Activated CD4-positive, alpha-beta T cell treated with anti-CD3 and anti-CD28 coated beads for 24 hours (primary cell): ENCODE results near the gene TANGO6.

Experiments
- DNase-seq, 2 donors: peaks; one replicate each; pipeline ENCODE4 v3.0.0-alpha.2; 2020; ENCODE audit warnings: low read depth in 2 of 2

The TANGO6 gene

DNA sequence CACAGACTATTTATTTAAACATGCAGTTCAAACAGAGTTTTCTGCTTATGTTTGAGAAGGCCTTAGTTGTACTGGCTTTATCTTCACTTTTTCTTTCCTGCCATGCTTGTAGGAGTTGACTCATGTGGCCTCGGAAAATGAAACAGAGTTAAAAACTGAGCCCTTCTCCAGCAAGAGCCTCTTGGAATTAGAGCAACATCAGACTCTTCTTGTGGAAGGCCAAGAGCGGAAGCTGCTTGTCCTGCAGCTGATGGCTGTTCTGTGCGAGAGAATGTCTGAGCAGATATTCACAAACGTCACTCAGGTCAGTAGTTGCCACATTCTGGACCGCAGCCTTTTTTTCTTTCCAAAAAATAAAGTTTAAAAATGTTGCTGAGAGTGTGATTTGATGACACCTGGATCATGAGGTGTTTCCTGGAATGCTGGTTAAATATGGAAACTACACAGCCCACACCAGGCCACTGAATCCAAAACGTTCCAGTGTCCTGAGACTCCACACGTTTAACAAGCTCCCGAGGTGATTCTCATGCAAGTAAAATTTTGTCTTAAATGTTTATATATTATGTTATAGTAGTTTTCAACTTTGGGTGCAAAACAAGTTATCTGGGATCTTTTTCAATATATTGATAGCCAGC, 65.9 kb downstream of the TANGO6 start:
- DNase-seq = no peak

DNA sequence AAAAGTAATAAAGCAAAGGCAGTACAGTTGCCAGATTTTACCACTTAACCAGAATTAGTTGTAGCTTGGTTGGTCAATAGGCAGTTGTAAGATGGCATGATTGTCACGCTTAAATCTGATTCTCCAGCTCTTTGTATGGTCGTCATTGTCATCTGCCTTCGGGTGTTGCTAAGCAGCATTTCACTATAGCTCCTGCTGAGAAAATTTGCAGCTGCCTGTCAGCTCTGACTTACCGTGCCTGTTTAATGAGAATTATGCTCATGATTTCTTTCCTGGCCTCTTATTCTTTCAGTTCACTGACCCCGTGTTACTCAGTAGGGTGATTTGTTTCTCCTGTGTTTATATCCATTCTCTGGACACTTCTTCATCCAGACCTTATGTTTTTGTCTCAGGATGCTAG, 66.7 kb downstream of the TANGO6 start:
- no peak for DNase-seq

DNA sequence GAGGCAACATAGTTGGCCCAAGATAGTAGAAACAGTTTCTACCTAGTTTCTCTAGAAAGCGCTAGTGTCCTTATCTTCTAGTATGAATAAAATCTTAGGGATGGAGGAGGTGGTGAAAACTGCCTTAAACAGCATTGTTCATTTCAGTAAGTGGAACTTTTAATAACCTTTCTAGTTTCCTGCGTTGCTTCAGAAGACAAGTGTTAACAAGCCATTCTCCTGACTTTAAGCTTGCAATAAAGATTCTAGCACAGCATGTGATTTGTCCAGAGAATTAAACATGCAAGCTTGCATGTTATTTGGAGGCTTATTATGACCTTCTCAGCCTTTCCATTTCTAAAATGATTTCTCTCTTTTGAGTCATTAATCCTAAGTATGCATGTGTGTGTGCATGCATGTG, 72.3 kb downstream of the TANGO6 start:
- DNase-seq = no peak

DNA sequence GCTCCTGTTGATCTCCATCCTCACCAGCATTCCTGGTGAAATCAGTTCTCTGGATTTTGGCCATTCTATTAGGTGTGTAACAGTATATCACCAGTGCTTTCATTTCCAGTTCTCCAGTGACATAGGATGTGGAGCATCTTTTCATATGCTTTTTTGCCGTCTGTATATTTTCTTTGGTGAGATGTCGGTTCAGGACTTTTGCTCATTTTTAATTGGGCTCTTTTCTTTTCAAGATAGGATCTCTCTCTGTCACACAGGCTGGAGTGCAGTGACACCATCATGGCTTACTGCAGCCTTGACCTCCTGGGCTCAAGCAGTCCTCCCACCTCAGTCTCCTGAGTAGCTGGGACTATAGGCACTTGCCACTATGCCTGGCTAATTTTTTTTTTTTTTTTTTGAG, 74.2 kb downstream of the TANGO6 start:
- no peak for DNase-seq

DNA sequence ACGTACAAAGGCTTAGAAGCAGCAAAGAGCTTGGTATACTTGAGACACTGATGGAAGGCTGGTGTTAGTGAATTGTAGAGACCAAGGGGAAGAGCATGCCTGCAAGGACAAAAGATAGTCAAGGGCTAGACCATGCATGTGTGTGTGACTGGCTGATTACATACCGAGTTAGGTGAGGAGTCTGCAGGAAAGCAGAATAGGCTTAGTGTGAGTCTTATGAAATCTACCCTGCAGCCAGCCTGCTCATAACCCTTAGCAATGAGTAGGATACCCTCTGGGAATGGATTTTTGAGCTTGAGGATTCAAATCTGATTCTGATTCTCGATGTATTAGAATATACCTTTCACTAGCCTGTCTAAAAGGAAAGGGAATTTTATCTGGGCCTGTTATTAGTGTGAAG, 77.0 kb downstream of the TANGO6 start:
- no peak for DNase-seq

DNA sequence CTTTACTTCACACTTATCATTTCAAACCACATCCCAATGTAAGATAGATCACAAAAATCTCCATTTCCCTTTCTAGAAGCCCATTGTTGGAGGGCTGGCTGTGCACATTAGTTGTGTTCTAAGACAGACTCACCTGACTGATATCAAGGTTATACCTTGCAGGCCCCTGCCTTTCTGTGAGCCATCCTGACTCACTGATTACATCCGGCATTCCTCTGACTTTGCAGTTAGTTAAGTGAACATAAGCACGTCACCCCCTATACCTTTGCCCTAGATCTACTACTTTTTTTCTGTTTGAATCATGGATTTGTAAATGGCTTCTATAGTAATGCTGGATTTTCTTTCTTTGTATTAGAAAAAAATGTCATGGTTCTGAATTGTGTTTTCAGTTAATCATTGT, 78.3 kb downstream of the TANGO6 start:
- DNase-seq = no peak

DNA sequence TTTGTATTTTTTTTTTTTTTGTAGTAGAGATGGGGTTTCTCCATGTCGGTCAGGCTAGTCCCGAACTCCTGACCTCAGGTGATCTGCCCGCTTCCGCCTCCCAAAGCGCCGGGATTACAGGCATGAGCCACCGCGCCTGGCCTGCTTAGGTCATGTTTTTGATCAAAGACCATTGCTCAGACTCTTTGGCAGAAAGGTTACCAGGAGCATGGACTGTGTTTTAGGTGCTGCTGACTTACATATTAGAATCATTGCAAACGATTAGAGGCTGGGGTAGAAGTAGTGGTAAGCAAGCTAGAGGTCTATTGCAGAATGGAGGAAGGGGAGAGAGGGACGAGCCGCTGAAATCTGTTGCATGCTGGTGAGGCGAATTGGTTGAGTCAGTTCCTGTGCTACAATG, 79.8 kb downstream of the TANGO6 start:
- DNase-seq = no peak

DNA sequence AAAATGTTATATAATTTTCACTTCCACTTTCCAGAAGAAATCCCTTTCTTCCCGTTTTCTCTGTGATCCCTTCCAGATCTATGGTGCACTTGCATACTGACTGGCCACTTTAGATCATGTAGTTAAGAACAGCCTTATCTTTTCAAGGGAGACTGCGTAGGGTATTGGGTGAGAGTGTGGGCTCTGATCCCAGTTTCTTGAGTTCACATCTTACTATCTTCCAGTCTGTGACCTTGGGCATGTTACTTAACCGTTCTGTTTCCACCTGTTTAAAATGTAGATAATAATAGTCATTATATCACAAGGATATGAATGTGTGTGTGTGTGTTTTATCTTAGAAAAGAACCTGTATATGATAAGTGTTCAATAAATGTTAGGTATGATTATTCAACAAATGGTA, 83.7 kb downstream of the TANGO6 start:
- no peak for DNase-seq

DNA sequence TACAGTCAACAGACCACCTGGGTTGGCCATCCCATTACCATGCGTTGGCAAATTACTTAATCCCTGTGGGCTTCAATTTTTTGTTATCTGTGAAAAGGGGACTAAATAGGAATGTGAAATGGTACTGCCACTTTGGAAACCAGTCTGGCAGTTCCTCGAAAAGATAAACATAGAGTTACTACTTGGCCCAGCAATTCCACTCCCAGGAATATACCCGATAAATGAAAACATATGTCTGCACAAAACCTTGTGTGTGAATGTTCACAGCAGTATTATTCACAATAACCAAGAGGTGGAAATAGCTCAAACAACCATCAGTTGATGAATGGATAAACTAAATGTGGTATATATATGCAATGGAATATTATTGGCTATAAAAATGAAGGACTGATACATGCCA, 87.9 kb downstream of the TANGO6 start:
- no peak for DNase-seq

DNA sequence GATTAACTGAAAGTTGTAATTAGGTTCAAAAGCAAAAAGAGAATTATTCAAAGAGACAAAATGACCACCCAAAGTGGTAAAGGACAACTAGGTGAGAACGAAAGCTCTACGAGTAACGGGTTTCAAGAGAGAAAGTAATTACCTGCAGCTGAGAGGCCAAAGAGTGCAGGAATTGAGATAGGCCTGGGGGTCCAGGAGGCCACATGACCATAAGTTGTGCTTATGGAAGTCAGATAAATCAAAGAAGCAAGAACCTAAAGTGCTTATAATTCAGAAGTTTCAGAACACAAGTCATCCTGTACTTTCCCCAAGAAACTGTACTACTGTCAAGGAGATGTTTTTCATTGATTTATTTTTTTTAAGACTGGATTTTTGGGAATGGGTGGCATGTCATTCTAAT, 91.1 kb downstream of the TANGO6 start:
- DNase-seq = no peak

DNA sequence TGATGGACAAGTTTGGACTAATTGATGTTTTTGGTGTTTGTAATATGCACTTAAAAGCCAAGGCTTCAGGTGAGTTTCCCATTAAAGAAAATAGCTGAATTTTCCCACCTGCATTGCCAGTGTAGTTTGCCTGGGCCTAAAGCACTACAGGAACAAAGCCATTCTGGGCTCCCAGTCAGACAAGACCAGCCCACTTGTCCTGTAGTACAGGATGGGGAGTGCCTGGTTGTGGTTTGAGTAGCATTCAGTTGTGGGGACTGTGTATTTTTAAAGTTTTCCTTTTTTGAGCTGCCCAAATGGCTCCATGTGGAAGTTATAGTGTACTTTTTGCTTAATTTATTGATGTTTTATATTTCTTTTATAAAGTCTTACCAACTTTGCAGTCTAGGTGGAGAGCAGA, 91.7 kb downstream of the TANGO6 start:
- no peak for DNase-seq

DNA sequence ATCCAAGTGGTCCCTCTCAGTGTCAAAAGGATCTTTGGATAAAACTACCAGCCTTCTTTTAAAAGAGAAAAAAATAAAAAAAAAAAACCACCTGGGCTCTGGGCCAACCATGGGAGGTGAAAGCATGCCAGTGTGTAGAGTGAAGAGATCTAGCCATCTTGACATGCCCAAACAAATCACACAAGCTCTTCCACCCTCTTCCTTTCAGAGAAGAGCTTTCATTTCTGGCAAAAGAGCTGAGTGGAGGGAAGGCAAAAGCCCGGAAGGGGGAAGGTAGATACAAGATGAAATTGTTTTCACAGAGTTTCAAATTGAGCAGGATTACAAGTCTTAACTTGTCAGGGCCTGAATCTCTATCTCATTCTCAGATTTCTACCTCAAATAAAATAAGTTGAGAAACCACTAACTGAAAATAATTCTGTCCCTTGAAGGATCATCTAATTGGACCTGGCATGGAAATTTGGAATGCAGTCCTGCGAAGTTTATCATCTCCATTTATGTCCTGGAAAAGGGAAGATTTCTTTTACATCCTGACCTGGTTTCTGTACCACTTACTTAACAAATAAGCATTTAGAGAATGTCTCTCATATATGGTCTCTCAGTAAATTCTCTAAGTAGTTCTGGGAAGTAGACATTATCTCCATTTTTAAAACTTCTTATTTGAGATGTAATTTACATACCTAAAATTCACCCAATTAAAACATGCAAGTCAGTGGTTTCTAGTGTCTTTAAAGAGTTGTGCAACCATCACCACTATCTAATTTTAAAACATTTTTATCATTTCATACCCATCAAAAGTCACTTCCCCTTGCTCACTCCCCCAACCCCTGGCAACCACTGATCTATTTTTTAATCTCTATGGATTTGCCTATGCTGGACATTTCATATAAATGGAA, 93.7 kb downstream of the TANGO6 start:
- DNase-seq = no peak

DNA sequence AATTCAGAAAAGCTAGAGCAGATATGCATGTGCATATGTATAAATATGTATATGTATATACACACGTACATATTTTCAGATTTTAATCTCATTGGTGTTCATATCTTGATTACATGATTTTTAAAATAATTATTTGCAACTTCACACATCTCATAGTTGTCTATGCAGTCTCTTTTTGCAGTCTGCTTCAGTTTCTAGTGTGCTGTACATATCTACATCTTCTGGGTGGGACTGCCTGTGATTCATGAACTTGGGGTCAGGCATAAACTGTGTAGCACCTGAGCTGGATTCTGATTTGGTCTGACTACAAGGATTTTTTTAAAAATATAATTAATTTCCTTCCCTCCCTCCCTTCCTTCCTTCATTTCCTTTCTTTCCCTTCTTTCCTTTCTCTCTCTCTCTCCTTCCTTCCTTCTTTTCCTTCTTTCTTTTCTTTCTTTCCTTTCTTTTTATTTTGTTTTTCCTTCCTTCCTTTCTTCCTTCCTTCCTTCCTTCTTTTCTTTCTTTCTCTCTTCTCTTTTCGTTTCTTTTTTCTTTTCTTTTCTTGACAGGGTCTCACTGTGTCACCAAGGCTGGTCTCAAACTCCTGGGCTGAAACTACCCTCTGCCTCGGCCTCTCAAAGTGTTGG, 96.5 kb downstream of the TANGO6 start:
- no peak for DNase-seq

DNA sequence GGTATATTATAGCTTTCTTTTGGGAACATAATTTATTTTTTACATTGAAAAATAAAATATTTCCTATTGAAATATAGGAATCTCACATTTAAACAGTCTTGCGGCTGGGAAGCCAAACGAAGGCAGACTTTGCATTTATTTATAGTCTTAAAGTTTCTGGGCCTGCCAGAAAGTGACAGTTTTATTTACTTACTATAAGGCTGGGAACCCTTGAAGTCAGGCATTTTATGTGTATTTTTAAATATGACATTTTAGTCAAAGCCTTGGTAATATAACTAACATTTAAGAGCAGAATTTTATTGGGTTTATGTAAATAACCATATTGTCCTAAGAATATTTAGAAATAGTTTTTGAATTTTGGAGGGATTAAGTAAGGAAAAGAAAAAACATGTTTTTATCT, 97.5 kb downstream of the TANGO6 start:
- DNase-seq = no peak

DNA sequence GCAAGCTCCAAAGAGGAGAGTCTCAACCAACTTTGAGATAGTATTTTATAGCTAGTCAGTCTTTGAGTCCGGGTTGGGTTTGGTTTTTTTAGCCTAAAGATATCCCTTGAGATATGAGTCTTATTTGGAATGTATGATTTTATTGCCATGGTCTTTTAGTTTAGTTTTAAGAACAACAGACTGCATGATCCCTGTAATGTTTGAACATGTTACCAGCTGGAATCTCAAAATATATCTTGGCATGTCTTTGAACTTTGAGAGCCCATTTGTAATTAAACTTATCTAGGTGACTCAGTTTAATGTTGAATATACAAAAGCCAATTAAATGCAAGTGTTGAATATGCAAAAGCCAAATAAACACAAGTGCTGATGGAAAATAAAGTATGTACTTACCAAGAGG, 100.6 kb downstream of the TANGO6 start:
- DNase-seq = no peak

DNA sequence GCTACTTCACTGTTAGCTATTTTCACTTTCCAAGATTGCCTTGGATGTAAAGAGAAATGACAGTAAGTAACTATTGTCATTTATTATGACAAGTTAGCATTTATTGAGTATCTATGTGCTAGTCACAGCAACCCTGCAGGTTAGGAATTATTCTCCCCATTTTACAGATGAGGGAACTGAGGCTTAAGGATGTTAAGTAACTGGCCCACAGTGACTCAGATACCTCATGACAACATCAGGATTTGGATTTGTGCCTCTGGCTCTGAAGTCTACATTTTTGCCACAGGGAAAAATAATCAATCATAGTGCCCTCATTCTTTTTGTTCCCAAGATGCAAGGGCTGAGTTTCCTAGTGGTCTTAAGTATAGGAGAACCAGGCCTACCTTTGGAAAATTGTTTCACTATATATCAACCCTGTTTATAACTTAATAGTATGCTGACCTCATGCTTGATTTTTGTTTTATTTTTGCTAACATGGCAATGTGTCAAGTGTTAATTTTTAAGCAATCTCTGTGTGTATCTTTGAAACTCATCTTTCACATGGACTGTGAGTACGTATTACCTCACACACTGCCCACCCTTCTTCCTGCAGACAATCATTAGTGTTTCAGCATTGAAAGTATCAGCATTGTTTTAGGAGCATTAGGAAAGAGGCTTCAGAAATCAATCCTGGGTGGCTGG, 105.0 kb downstream of the TANGO6 start:
- DNase-seq = no peak

DNA sequence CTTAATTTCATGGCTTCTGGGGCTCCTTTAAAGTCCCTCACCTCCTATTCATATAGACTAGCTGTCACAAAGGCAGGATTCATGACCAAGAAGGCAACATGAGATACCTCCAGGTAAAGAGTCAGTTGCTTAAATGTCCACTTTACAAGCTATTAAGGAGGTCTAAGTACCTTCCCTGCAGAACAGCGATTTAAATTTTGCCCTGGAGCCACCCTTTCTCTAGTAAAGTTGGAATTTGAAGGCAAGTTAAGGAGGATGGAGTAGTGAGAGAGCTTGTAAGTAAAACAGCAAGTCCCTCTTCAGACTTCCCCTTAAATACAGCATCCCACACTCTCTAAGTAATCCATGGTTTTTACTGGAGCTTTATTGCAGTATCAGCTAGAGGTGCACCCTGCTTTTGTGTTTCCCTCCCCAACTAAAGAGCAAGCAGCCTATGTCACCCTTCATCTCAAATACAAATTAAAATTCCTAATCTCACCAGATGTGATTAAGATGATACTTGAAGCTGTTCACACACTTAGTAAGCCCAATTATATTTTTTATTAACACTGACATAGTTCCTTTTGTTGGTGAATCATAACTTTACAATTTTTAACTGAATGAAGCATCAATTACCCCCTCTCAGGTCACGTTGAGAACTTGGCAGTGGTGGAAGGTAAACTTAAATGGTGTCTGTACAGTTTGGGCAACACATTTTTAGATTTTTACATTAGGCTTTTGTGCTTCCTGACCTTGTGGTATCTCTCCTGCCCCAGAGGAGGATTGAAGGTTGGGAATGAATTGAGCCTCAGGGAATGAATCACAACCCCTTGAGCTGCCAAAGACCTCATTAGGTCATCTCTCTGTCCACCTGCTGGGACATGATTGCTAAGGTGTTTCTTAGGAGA, 108.9 kb downstream of the TANGO6 start:
- no peak for DNase-seq

DNA sequence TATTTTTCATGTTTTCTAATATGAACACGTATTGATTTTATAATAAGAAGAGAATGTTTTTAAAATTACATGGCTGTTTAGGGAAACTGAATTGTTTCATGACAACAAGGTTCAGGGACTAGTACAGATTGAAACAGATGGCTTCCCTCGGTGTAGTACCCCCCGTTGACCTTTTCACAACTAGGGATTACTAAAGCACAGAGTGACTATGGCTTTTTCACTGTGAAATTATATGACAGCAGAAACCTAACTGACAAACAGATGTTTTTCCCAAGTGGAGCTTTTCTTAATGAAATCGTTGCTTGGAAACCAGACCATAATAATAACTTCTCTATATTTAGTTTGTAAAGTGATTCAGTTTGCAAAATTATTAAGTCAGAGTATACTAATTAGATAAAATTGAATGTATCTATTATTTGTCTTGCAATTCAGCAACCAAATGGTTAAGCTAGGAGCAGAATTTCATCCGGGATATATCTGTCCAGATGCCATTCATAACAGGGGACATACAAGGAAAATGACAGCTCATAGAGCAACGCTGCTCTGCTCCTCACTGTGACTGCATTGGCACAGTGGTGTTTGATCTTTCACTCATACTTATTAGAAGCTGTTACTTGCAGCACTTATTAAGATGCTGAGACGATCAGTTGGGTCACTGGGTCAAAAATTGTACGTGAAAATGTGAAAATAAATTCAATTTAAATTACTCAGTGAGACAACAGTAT, 111.7 kb downstream of the TANGO6 start:
- DNase-seq = no peak

DNA sequence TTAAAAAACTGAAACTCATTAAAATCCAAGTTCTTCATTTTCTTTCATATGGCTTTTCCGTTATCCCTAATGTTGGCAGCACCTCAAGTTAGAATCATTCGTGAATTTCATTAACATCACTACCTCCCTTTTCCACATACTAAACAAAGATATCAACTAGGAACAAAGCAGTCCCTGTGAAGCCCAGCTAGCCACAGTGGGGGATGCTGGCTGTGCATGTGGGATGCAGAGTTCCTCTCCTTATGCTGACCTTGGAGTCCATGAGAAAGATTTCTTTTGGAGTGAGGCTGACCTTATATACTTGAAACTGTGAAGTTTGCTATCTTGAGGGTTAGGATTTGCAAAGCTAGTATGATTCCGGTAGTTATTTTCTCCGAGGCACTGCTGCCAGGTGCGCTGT, 117.6 kb downstream of the TANGO6 start:
- no peak for DNase-seq

DNA sequence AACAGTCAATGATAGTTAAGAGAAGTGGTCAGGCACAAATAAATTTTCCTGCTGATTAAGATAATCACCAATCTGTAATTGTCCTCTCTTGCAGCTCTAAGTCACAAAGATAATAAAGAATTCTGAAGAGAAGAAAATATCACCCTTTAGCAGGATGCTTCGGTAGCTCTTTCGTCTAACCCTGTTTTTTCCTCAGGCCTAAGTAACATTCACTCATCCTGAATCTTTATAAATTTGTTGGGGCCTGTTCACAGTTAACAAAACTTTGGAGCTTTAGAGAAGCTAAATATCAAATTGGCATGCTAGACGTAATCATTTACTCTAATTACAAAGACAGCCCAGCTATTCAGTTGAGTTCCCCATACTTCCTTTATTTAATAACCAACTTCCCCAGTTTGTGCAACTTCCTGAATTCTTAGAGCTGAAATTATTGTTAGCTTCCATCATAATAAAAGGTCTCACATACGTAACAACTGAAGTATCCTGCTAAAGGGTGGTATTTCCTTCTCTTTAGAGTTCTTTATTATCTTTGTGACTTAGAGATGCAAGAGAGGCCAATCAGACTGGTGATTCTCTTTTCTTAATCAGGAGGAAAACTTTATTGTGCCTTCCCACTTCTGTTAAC, 118.6 kb downstream of the TANGO6 start:
- no peak for DNase-seq
